BE2C (cell line): ENCODE measurements around the gene PTOV1. TPM values are rescaled to one million over a fixed set of nuclear protein-coding genes. Genes with fewer than 3 reads are reported as not detected.
A peak's percentile ranks its signal among the peaks of the same experiment; 100 is the strongest.

Experiments
- DNase-seq: peaks from one replicate; pipeline ENCODE4 v3.0.0-alpha.2; 2020
- H3K27me3 ChIP-seq: fragments of 250-450 bp; sonication (Bioruptor Pico); 2 replicates; pipeline ENCODE4 v1.5.1; 2020; ENCODE audit warnings: mild to moderate bottlenecking
- H3K36me3 ChIP-seq: fragments of 250-450 bp; sonication (Bioruptor Pico); 2 replicates; pipeline ENCODE4 v1.5.1; 2020; ENCODE audit warnings: mild to moderate bottlenecking
- H3K4me1 ChIP-seq: fragments of 250-450 bp; sonication (Bioruptor Pico); 2 replicates; pipeline ENCODE4 v1.5.1; 2020
- H3K4me3 ChIP-seq: 2 replicates; pipeline ENCODE4 v1.5.1; 2011; ENCODE audit warnings: low read depth, low read length
- H3K9me3 ChIP-seq: fragments of 250-450 bp; sonication (Bioruptor Pico); 2 replicates; pipeline ENCODE4 v1.5.1; 2020
- polyA plus RNA-seq: library from polyadenylated mRNA; unstranded; fragments of >200 nt; gene quantifications from one replicate; pipeline ENCODE4 v1.2.1, GENCODE V29; 2012; ENCODE audit warnings: low read depth, missing spikeins; ENCODE audit not compliant: insufficient read length, insufficient read depth
- TF ChIP-seq, protein P1 (sequence below): IDR thresholded peaks from 2 replicates; pipeline ENCODE4 v1.5.1; 2012; ENCODE audit warnings: mild to moderate bottlenecking, low read depth, low read length

The PTOV1 gene
- polyA plus RNA-seq: 252 TPM

- H3K27me3 ChIP-seq: no peaks in the 10 kb centered on the region
- peak; percentile 93 for DNase-seq
- TF ChIP-seq, protein P1, sequence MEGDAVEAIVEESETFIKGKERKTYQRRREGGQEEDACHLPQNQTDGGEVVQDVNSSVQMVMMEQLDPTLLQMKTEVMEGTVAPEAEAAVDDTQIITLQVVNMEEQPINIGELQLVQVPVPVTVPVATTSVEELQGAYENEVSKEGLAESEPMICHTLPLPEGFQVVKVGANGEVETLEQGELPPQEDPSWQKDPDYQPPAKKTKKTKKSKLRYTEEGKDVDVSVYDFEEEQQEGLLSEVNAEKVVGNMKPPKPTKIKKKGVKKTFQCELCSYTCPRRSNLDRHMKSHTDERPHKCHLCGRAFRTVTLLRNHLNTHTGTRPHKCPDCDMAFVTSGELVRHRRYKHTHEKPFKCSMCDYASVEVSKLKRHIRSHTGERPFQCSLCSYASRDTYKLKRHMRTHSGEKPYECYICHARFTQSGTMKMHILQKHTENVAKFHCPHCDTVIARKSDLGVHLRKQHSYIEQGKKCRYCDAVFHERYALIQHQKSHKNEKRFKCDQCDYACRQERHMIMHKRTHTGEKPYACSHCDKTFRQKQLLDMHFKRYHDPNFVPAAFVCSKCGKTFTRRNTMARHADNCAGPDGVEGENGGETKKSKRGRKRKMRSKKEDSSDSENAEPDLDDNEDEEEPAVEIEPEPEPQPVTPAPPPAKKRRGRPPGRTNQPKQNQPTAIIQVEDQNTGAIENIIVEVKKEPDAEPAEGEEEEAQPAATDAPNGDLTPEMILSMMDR: no peak
- peaks cover 12% of the 10 kb centered on the region for H3K36me3 ChIP-seq
- peak within 1 kb of the TSS; percentile 90 for H3K4me3 ChIP-seq
- H3K9me3 ChIP-seq: no peaks in the 10 kb centered on the region
- H3K4me1 ChIP-seq: 0 out of 2 replicates have a peak, but pooled peaks cover 2% of the 10 kb centered on the region
Measured at GRCh38 chr19:49850487-49851342, at the start of gene PTOV1. TSS of gene PTOV1 (plus strand) at chr19:49851159.

- H3K36me3 ChIP-seq: peaks cover 12% of the 10 kb centered on the region
- H3K4me1 ChIP-seq: peaks cover 4% of the 10 kb centered on the region
- H3K9me3 ChIP-seq: no peaks in the 10 kb centered on the region
- TF ChIP-seq, protein P1: no peak
- peak overlapping the region; percentile 74 for H3K4me3 ChIP-seq
- H3K27me3 ChIP-seq: no peaks in the 10 kb centered on the region
- DNase-seq: no peak
Measured at GRCh38 chr19:49801401-49801888, 49.5 kb upstream of the PTOV1 start.

GRCh38 chr19:49801966-49802661 lies 48.8 kb upstream of the PTOV1 start:
- TF ChIP-seq, protein P1: peak; percentile 34; the same call in 1 of the 2 replicates
- Histone ChIP-seq H3K27me3 (no peaks in the 10 kb centered on the region), H3K4me3 (peak overlapping the region; percentile 74), H3K4me1 (peaks cover 4% of the 10 kb centered on the region), H3K36me3 (peaks cover 11% of the 10 kb centered on the region), H3K9me3 (no peaks in the 10 kb centered on the region)
- DNase-seq: peak; percentile 95

DNA sequence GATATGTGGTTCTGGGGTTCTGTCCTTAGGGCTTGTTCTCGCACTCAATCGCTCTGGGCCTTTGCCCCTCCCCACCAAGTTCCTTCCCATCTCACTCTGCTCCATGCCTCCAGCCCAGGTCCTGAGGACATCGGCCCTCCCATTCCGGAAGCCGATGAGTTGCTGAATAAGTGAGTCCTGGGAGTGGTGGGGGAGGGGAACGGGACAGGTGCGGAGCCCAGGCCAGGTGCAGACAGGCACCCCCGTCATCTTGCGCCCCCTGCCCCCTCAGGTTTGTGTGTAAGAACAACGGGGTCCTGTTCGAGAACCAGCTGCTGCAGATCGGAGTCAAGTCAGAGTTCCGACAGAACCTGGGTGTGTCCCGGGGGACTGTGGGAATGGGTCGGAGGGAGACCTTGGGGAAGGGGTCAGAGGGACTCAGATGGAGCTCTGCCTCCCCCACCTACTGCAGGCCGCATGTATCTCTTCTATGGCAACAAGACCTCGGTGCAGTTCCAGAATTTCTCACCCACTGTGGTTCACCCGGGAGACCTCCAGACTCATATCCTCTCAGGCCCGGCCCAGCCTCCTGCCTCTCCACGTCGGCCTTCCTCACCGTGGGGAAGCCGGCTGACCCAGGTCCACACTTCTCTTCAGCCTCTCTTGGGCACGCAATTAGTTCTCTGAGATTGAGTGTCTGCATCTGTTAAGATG lies 48.0 kb upstream of the PTOV1 start:
- Histone ChIP-seq H3K9me3 (no peaks in the 10 kb centered on the region), H3K27me3 (no peaks in the 10 kb centered on the region), H3K4me3 (peak overlapping the region; percentile 74), H3K36me3 (peaks cover 14% of the 10 kb centered on the region), H3K4me1 (peaks cover 4% of the 10 kb centered on the region)
- no peak for DNase-seq
- TF ChIP-seq, protein P1: no peak

DNA sequence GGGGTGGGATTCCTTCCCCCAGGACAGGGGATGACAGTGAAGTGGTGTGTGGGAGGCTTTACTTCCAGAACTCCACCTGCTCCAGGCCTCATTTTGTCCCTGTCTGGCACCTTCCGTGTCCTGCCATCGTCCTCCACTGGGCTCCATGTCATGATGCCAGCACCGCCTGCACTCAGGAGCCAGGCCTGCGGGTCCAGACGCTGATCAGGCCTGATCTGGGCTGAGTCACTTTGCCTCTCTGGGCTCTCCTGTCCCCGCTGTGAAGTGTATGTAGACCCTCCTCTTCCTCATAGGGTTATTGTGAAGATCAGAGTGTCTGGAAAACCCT lies 47.5 kb upstream of the PTOV1 start:
- H3K4me3 ChIP-seq: no peak overlapping the region
- peaks cover 14% of the 10 kb centered on the region for H3K36me3 ChIP-seq
- no peaks in the 10 kb centered on the region for H3K27me3 ChIP-seq
- TF ChIP-seq, protein P1: no peak
- peaks cover 7% of the 10 kb centered on the region for H3K4me1 ChIP-seq
- no peak for DNase-seq
- no peaks in the 10 kb centered on the region for H3K9me3 ChIP-seq
